GM20000 (cell line): ENCODE results near the gene SKI.

Experiments used
- DNase-seq: peaks from one replicate; pipeline ENCODE4 v3.0.0; 2012; ENCODE audit warnings: low spot score
- TF ChIP-seq, protein P1 (sequence below): IDR thresholded peaks from 2 replicates; pipeline ENCODE4 v1.5.1; 2012; ENCODE audit warnings: mild to moderate bottlenecking, control low read depth; ENCODE audit errors: extremely low read depth, missing control alignments

The SKI gene

GRCh38 chr1:2344744-2345296, 116.7 kb downstream of the SKI start:
- TF ChIP-seq, protein P1, sequence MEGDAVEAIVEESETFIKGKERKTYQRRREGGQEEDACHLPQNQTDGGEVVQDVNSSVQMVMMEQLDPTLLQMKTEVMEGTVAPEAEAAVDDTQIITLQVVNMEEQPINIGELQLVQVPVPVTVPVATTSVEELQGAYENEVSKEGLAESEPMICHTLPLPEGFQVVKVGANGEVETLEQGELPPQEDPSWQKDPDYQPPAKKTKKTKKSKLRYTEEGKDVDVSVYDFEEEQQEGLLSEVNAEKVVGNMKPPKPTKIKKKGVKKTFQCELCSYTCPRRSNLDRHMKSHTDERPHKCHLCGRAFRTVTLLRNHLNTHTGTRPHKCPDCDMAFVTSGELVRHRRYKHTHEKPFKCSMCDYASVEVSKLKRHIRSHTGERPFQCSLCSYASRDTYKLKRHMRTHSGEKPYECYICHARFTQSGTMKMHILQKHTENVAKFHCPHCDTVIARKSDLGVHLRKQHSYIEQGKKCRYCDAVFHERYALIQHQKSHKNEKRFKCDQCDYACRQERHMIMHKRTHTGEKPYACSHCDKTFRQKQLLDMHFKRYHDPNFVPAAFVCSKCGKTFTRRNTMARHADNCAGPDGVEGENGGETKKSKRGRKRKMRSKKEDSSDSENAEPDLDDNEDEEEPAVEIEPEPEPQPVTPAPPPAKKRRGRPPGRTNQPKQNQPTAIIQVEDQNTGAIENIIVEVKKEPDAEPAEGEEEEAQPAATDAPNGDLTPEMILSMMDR, result no peak
- DNase-seq, result no peak

DNA sequence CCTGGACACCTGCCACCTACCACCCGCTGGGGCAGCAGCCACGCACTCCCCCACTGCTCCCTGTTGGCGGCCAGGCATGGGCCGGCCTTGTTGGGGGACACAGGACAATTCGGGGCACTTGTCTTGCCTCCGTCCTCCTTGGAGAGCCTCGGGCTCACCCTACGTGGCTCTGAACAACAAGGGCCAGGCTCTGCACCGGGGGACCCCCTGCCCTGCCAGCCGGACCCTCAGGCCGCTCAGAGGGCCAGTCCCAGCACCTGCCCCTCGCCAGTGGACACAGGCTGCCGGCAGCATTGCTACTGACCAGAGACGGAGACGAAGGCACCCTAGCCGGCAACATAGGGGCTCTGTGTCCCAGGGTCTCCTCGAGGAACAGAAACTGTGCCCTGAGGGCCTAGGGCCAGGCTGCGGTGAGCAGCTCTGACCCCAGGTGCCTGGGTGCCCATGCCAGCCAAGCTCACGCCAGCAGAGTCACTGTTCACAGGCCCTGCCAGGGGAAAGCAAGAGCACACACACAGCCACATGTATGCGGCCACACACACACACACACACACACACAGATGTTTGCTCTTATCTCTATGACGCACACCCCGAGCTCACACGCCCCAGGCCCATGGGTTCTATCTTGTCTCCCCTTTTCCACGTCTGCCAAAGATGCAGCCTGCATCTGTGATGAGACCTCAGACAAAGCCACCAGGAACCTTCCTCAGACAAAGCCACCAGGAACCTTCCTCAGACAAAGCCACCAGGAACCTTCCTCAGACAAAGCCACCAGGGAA, 117.4 kb downstream of the SKI start:
- DNase-seq, result no peak
- TF ChIP-seq, protein P1, result no peak

DNA sequence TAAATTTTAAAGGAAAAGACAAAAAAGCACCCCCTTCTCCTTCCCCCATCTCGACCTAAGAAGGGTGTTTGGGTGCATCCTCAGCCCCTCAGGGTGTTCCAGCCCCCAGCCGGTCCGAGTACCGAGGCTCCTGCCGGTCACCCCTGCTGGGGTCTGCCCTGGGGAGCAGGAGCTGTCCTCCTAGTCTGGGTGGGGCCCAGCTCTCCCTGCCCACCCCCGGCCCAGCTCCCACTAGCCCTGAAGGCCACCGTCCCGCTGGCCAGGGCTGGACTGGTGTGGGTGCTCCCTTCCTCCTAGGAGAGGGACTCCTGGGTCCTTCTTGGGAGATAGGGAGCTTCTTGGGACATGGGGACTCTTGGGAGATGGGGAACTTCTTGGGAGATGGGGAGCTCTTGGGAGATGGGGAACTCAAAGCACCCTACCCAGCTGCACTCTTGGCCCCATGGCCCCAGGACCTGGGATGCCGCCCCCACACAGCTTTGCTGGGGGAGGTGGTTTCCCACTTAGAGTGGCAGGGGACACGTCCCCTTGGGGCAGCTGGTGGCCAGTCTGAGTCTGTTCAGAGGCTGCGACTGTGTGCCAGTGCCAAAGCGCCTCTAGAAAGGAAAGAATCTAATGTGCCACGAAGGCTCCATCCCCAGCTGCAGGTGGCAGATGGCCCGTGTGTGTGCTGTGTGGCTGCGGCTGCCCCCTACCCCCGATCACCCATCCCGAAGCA, 118.7 kb downstream of the SKI start:
- TF ChIP-seq, protein P1, result no peak
- no peak for DNase-seq

DNA sequence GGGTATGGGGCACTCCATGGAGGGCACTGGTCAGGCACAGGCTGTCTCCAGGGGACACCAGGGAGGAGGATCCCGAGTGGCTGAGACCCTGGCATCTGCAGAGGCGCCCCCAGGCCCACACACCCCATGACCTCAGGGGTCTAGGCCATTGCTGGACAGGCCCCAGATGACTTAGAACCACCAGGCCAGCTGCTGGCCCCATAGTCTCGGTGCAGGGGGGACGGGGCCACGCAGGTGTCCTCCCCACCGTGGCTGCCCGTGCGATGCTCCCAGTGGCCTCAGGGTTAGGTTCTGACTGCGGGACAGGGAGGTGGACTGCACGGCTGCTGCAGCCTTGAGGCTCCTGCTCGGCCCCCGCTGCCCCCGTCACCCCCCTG, 119.3 kb downstream of the SKI start:
- TF ChIP-seq, protein P1, result no peak
- DNase-seq, result no peak

GRCh38 chr1:2347896-2348295, 119.8 kb downstream of the SKI start:
- TF ChIP-seq, protein P1, result no peak
- DNase-seq, result no peak

- DNase-seq, result no peak
- TF ChIP-seq, protein P1, result no peak
Measured at GRCh38 chr1:2348346-2349325, 120.5 kb downstream of the SKI start.
